ENCODE results near the gene OLFM1.
"Not testable (repeated sequence)": the region's sequence is repeated elsewhere in the genome, so short reads cannot be mapped to it uniquely, and the experiment has no call there.

The OLFM1 gene

GRCh38 chr9:135060461-135061116 is 26.9 kb upstream of the OLFM1 start:
- no peak for DNase-seq

- DNase-seq: no peak
Measured at GRCh38 chr9:135061441-135061840, 26.0 kb upstream of the OLFM1 start.

GRCh38 chr9:135062254-135062653 is 25.2 kb upstream of the OLFM1 start:
- DNase-seq: no peak

GRCh38 chr9:135063466-135063865 is 24.0 kb upstream of the OLFM1 start:
- DNase-seq: not testable (repeated sequence)

- not testable (repeated sequence) for DNase-seq
Measured at GRCh38 chr9:135063888-135064287, 23.6 kb upstream of the OLFM1 start.

GRCh38 chr9:135065151-135065550 is 22.3 kb upstream of the OLFM1 start:
- no peak for DNase-seq

GRCh38 chr9:135065804-135066203 is 21.7 kb upstream of the OLFM1 start:
- DNase-seq: no peak

GRCh38 chr9:135066291-135066690 is 21.2 kb upstream of the OLFM1 start:
- DNase-seq: no peak

GRCh38 chr9:135067096-135067710 is 20.3 kb upstream of the OLFM1 start:
- no peak for DNase-seq

GRCh38 chr9:135068776-135069415 is 18.6 kb upstream of the OLFM1 start:
- DNase-seq: no peak

- DNase-seq: no peak
Measured at GRCh38 chr9:135069558-135070197, 17.8 kb upstream of the OLFM1 start.

GRCh38 chr9:135070198-135070951 is 17.1 kb upstream of the OLFM1 start:
- DNase-seq: no peak

GRCh38 chr9:135070964-135071735 is 16.3 kb upstream of the OLFM1 start:
- no peak for DNase-seq

- DNase-seq: no peak
Measured at GRCh38 chr9:135073081-135073740, 14.3 kb upstream of the OLFM1 start.

GRCh38 chr9:135073741-135074305 is 13.6 kb upstream of the OLFM1 start:
- no peak for DNase-seq

- no peak for DNase-seq
Measured at GRCh38 chr9:135074354-135075233, 12.9 kb upstream of the OLFM1 start.

- no peak for DNase-seq
Measured at GRCh38 chr9:135075234-135076142, 12.0 kb upstream of the OLFM1 start.

GRCh38 chr9:135076143-135076875 is 11.2 kb upstream of the OLFM1 start:
- no peak for DNase-seq
